Vagina (tissue), 2 donors: ENCODE measurements around the gene SLC11A2. TPM values are rescaled to one million over a fixed set of nuclear protein-coding genes. Genes with fewer than 3 reads are reported as not detected.
A peak's percentile ranks its signal among the peaks of the same experiment; 100 is the strongest.

ENCODE experiments used
- DNase-seq, 2 donors: peaks; one replicate each; pipeline ENCODE4 v3.0.0-alpha.2; 2017; ENCODE audit errors: extremely low spot score in 2 of 2
- H3K27ac ChIP-seq: fragments of 200-600 bp; sonication (generic); one replicate; pipeline ENCODE4 v1.5.1; 2019
- H3K27me3 ChIP-seq: fragments of 200-600 bp; sonication (generic); one replicate; pipeline ENCODE4 v1.5.1; 2019
- H3K36me3 ChIP-seq, 2 donors: fragments of 200-600 bp; sonication (generic); one replicate each; pipeline ENCODE4 v1.5.1; 2017 to 2019
- H3K4me1 ChIP-seq: fragments of 200-600 bp; sonication (generic); one replicate; pipeline ENCODE4 v1.5.1; 2019
- H3K4me3 ChIP-seq, 2 donors: fragments of 200-600 bp; sonication (generic); 1 replicate in 1 of 2; 2 replicates in 1 of 2; pipeline ENCODE4 v1.5.1; 2016 to 2019
- H3K9me3 ChIP-seq: fragments of 200-600 bp; sonication (generic); one replicate; pipeline ENCODE4 v1.5.1; 2019
- CTCF ChIP-seq, 3 experiments: fragments of 450-650 bp in 2 of 3; fragments of 200-600 bp in 1 of 3; sonication (generic) in 1 of 3; IDR thresholded peaks; one replicate each; pipeline ENCODE4 v1.5.1; 2017 to 2019; ENCODE audit warnings: antibody characterized with exemption in 3 of 3, mild to moderate bottlenecking in 2 of 3, moderate library complexity in 2 of 3
- POLR2A ChIP-seq, 2 donors: fragments of 450-650 bp; IDR thresholded peaks; one replicate each; pipeline ENCODE4 v1.6.1; 2017; ENCODE audit warnings: antibody characterized with exemption in 2 of 2, mild to moderate bottlenecking in 2 of 2, moderate library complexity in 2 of 2
- POLR2AphosphoS5 ChIP-seq, 2 donors: sonication (generic); formaldehyde crosslinking; IDR thresholded peaks; one replicate each; pipeline ENCODE4 v1.9.0; 2017; ENCODE audit warnings: antibody characterized with exemption in 2 of 2, mild to moderate bottlenecking in 2 of 2, low read depth in 1 of 2; ENCODE audit not compliant: insufficient read depth in 1 of 2
- intact Hi-C: fragments of 100-400 bp; cut with DNase I; formaldehyde crosslinking; loops from one replicate; pipeline ENCODE4 v1.15.1; 2023
- total RNA-seq: library from RNA; depleted of rRNA; stranded (reverse); fragments of >200 nt; gene quantifications from one replicate; pipeline ENCODE4 v1.2.3, GENCODE V29; 2016

The SLC11A2 gene
- total RNA-seq, 1 donor from 2014 or later, result 40.8 TPM

- no peaks in the 10 kb centered on the region for H3K9me3 ChIP-seq
- H3K4me1 ChIP-seq, result peaks cover 28% of the 10 kb centered on the region
- TF ChIP-seq POLR2AphosphoS5 (IDR thresholded peaks at IDR 0.05; ENCODE audit: insufficient read depth in 1 of 2, low read depth in 1 of 2) (no peak), POLR2A (IDR thresholded peaks at IDR 0.05) (no peak), CTCF (IDR thresholded peaks at IDR 0.05) (no peak)
- intact Hi-C loops, result loop anchor here (10.0 kb wide), 2 partner anchors 64 to 164 kb away; a partner anchor contains a TSS
- no peak overlapping the region for H3K4me3 ChIP-seq
- peaks cover 0 to 38% of the 10 kb centered on the region in 2 donors for H3K36me3 ChIP-seq
- no peak overlapping the region for H3K27ac ChIP-seq
- DNase-seq, result no peak
- no peaks in the 10 kb centered on the region for H3K27me3 ChIP-seq
Observed at GRCh38 chr12:50988871-50989270, 37.3 kb downstream of the SLC11A2 start.

- no peak overlapping the region for H3K4me3 ChIP-seq
- H3K27ac ChIP-seq, result no peak overlapping the region
- peaks cover 28% of the 10 kb centered on the region for H3K4me1 ChIP-seq
- DNase-seq, result no peak
- no peak for TF ChIP-seq POLR2AphosphoS5 (IDR thresholded peaks at IDR 0.05; ENCODE audit: insufficient read depth in 1 of 2, low read depth in 1 of 2)
- no peak for TF ChIP-seq POLR2A (IDR thresholded peaks at IDR 0.05)
- TF ChIP-seq CTCF (IDR thresholded peaks at IDR 0.05), result no peak
- H3K27me3 ChIP-seq, result no peaks in the 10 kb centered on the region
- intact Hi-C loops, result loop anchor here (10.0 kb wide), 2 partner anchors 63 to 163 kb away; a partner anchor contains a TSS
- no peaks in the 10 kb centered on the region for H3K9me3 ChIP-seq
- H3K36me3 ChIP-seq, result peaks cover 0 to 38% of the 10 kb centered on the region in 2 donors
Observed at GRCh38 chr12:50988051-50988450, 38.1 kb downstream of the SLC11A2 start.

- peaks cover 0 to 32% of the 10 kb centered on the region in 2 donors for H3K36me3 ChIP-seq
Observed at GRCh38 chr12:50986966-50987737, 39.0 kb downstream of the SLC11A2 start.

GRCh38 chr12:50985322-50985721 lies 40.9 kb downstream of the SLC11A2 start:
- Histone ChIP-seq H3K27ac (peak overlapping the region; percentile 59), H3K4me1 (peaks cover 28% of the 10 kb centered on the region)
- no peak for DNase-seq

More at GRCh38 chr12:50986966-50987737, 39.0 kb downstream of the SLC11A2 start:
- no peak overlapping the region for H3K4me3 ChIP-seq
- DNase-seq, result no peak
- H3K9me3 ChIP-seq, result no peaks in the 10 kb centered on the region
- H3K27me3 ChIP-seq, result no peaks in the 10 kb centered on the region
- intact Hi-C loops, result loop anchor here (10.0 kb wide), 2 partner anchors 62 to 162 kb away; a partner anchor contains a TSS
- TF ChIP-seq POLR2AphosphoS5 (IDR thresholded peaks at IDR 0.05; ENCODE audit: insufficient read depth in 1 of 2, low read depth in 1 of 2) (peak in 1 of 2 donors; percentile 73), CTCF (IDR thresholded peaks at IDR 0.05) (peak in 2 of 3 experiments; percentile 13 to 38), POLR2A (IDR thresholded peaks at IDR 0.05) (no peak)
- peaks cover 28% of the 10 kb centered on the region for H3K4me1 ChIP-seq
- H3K27ac ChIP-seq, result peak overlapping the region; percentile 59

More at GRCh38 chr12:50985322-50985721, 40.9 kb downstream of the SLC11A2 start:
- intact Hi-C loops, result loop anchor here (10.0 kb wide), 2 partner anchors 61 to 161 kb away; a partner anchor contains a TSS
- Histone ChIP-seq H3K27me3 (no peaks in the 10 kb centered on the region), H3K4me3 (no peak overlapping the region), H3K36me3 (peaks cover 0 to 23% of the 10 kb centered on the region in 2 donors), H3K9me3 (no peaks in the 10 kb centered on the region)
- TF ChIP-seq POLR2AphosphoS5 (IDR thresholded peaks at IDR 0.05; ENCODE audit: insufficient read depth in 1 of 2, low read depth in 1 of 2) (peak; percentile 28 to 99), CTCF (IDR thresholded peaks at IDR 0.05) (no peak), POLR2A (IDR thresholded peaks at IDR 0.05) (no peak)
